ENCODE measurements around the gene ATG9A.

Gene ATG9A

DNA sequence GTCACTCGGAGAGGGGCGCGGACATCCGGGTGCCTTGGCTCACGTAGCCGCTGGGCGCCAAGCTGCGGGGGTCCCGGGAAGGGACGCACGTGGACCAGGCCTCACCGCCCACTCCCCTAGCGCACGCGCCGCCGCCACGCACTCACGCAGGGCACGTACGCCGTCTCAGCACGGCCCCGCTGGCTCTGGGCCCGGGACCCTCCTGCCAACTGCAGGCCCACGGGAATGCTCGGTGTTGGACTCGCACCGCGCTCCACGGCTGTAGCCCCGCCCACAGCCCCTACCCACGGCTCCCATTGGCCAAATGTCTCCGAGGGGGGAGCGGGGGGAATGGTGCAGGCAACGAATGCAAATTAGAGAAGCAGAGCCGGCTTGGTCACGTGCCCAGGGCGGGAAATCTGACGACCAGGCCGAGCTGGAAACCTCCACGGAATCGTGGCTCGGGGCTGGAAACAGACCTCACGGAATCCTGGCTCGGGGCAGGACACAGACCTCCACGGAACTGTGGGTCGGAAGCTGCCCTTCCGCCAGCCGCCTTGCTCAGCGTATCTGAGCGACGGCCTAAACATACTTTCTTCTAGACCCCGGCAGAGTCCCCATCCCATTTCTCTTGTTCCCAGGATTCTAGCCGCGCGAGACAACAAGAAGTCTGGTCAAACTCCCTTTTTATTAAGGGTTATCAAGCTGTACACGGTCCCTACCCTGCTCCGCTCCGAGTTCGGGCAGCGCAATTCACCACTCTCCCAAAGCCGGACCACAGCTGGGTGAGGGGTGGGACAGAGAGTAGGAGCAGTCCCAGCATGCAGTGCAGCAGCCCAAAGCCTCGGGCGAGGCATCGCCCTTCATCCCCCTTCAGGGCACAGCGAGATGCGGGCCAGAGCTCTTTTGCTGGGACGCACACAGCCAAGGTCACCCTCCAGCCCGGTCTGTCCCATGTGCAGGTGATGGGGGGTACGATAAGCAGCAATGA, 10.4 kb downstream of the ATG9A start, which contains the start of gene ABCB6:
Gene ABCB6, minus strand, starts transcription at position 227 of the 970 bp plus-strand sequence. CDS start 285 bp downstream, outside the sequence.
- H3K27ac ChIP-seq: peak within 1 kb of the TSS; percentile 97
- TF ChIP-seq, protein P1, sequence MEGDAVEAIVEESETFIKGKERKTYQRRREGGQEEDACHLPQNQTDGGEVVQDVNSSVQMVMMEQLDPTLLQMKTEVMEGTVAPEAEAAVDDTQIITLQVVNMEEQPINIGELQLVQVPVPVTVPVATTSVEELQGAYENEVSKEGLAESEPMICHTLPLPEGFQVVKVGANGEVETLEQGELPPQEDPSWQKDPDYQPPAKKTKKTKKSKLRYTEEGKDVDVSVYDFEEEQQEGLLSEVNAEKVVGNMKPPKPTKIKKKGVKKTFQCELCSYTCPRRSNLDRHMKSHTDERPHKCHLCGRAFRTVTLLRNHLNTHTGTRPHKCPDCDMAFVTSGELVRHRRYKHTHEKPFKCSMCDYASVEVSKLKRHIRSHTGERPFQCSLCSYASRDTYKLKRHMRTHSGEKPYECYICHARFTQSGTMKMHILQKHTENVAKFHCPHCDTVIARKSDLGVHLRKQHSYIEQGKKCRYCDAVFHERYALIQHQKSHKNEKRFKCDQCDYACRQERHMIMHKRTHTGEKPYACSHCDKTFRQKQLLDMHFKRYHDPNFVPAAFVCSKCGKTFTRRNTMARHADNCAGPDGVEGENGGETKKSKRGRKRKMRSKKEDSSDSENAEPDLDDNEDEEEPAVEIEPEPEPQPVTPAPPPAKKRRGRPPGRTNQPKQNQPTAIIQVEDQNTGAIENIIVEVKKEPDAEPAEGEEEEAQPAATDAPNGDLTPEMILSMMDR (IDR thresholded peaks at IDR 0.05): no peak
- no peak for TF ChIP-seq ZFX (IDR thresholded peaks at IDR 0.05; ENCODE audit: borderline replicate concordance)

DNA sequence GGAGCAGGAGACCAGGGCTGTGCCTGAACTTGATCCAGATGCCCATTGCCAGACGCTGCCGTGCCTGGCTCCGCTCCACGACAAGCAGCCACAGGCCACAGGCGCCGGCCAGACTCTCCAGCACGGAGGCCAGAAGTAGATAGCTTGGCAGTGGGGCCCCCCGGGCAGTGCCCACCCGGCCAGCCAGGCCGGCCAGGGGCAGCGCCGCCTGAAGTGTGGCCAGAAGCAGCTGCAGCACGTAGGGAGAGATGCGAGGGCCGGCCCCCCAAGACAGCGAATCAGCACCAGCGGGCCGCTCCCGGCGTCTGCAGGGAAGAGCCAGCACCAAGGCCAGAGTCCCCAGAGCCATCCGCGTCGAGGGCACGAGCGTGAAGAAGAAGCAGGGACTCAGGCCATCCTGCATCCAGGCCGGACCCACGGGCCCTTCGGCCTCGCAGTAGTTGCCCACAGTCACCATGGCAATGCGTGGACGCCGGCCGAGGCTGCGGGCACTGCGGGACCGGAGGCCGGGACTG, 11.2 kb downstream of the ATG9A start:
- no peak for TF ChIP-seq ZFX (IDR thresholded peaks at IDR 0.05; ENCODE audit: borderline replicate concordance)
- TF ChIP-seq, protein P1 (IDR thresholded peaks at IDR 0.05): no peak; the same call in 1 of the 2 replicates
- H3K27ac ChIP-seq: peak overlapping the region; percentile 97

DNA sequence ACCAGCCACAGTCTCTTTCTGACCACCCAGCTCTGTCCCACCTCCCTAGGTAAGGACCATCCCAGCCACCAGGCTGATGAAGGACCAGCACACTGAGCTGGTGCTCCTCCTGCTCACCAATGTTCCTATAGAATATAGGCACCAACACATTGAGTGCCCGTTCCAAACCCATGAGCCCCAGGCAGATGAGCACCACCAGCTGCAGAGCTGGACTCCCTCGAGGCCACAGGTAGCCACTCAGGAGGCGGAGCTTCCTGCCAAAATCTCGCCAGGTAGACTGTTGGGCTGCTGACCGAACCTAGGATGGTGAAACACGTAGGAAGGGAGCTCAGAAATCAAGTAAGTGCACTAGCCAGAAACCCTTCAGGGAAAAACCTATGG, 12.9 kb downstream of the ATG9A start:
- no peak for TF ChIP-seq ZFX (IDR thresholded peaks at IDR 0.05; ENCODE audit: borderline replicate concordance)
- TF ChIP-seq, protein P1 (IDR thresholded peaks at IDR 0.05): no peak
- H3K27ac ChIP-seq: peak overlapping the region; percentile 97

DNA sequence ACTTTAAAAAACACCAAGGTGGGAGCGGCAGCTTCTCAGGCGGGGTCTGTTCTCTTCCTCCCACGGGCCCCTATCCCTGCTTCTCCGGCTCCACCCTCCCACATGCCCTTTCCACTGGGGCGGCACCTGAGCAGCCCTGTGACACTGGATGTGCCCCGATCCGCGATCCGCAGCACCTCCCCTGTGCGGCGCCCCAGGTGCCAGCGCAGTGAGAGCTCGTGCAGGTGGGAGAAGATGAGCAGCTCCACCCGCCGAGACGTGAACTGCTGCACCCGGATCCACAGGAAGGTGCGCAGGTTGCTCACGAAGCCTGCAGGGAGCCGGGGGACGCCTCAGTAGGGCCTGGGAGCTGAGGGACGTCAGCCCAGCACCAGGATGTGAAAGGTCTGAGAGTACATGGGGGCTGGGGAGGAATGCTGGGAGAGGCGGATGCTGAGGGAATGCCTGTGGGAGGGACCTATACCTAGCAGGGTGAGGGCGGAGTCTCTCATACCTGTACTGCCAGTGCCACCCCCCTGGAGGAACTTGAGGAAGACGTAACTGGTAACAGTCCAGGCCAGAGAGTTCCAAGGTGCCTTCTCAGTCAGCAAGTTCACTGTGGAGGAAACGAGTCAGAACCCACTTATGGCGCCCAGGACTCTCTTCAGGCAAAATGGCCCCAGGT, 13.4 kb downstream of the ATG9A start:
- TF ChIP-seq, protein P1 (IDR thresholded peaks at IDR 0.05): no peak
- H3K27ac ChIP-seq: peak overlapping the region; percentile 97

DNA sequence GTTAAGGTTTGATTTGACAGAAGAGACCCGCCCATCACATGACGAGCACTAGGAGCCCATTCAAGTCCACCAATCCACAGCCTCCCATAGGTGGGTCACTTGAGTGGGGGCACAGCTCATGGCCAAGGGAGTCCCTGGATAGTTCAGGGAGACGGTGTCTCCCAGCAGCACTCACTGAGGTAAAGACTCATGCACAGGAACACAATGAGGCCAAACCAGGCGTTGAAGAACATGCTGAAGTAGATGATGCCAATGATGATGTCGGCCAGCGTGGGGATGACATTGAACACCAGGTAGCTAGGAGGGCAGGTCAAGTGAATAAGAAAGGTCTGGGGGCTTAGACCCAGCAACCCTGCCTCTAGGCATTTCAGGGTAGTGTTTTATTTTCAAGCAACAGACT, 14.7 kb downstream of the ATG9A start:
- H3K27ac ChIP-seq: no peak overlapping the region
- no peak for TF ChIP-seq ZFX (IDR thresholded peaks at IDR 0.05; ENCODE audit: borderline replicate concordance)
- TF ChIP-seq, protein P1 (IDR thresholded peaks at IDR 0.05): no peak

DNA sequence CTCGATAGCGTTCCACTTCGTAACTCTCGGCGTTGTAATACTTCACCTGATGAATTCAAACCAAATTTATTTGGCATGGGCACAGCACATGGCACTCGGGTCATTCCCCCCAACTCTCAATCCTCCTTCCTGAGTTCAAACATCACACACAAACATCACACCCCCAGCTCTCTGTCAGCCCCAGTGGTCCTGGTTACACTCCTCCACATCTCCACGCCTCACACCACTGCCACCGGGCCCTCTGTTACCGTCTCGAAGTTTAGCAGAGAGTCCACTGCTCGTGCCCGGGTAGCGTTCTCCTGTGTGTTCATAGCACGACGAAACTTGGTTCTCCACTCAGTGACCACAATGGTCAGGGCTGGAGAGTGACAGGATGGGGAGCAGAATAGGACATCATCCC, 15.3 kb downstream of the ATG9A start:
- TF ChIP-seq, protein P1 (IDR thresholded peaks at IDR 0.05): no peak
- no peak for TF ChIP-seq ZFX (IDR thresholded peaks at IDR 0.05; ENCODE audit: borderline replicate concordance)
- no peak overlapping the region for H3K27ac ChIP-seq

Data from 22Rv1 (cell line).